Right ventricle myocardium inferior (tissue), 1 donor: Measurements from ENCODE around the gene TTC31. TPM values are rescaled to one million over a fixed set of nuclear protein-coding genes. Genes with fewer than 3 reads are reported as not detected.
"Not testable (repeated sequence)": the region's sequence is repeated elsewhere in the genome, so short reads cannot be mapped to it uniquely, and the experiment has no call there.

Experiments
- ATAC-seq: fragments of 200-7000 bp; cut with Tn5 transposase; one replicate; pipeline ENCODE4 v1.9.1; 2020; ENCODE audit warnings: mild to moderate bottlenecking, moderate library complexity
- DNase-seq: peaks from one replicate; pipeline ENCODE4 v3.0.0; 2021; ENCODE audit errors: missing footprints
- intact Hi-C: fragments of 100-400 bp; cut with DNase I; formaldehyde crosslinking; loops from one replicate; pipeline ENCODE4 v1.11.0; 2022
- long read RNA-seq: library from polyadenylated mRNA; unstranded; transcript quantifications from one replicate; pipeline ENCODE4 v2.0.0, GENCODE V29; 2021
- total RNA-seq: library from RNA; stranded (reverse); fragmentation: NEBNext Ultra II Directional; extraction: Animal tissue kit (Norgen Biotek cat#: 25700); gene quantifications from one replicate; pipeline ENCODE4 v1.2.1, GENCODE V29; 2021
- donor health status: DM: no; HTN: yes; CAD: no; lungs with severe emphysema.

TTC31 gene
- total RNA-seq: 12.2 TPM
- long read RNA-seq, partial matches to known transcripts: 0 of 6 reads
- long read RNA-seq, other reads (novel, unspliced or antisense): 5 of 6 reads

GRCh38 chr2:74482801-74483674 is at the start of gene TTC31, which contains the start of gene CCDC142:
Gene TTC31, plus strand, starts transcription at chr2:74483081. Its CDS starts 15 bp downstream, at chr2:74483096.
Gene CCDC142, minus strand, starts transcription at chr2:74482998. Its CDS starts 161 bp downstream, at chr2:74482837.
- DNase-seq (peak; percentile 97), ATAC-seq (peak; percentile 99)
- intact Hi-C loops: loop anchor here (1.0 to 2.0 kb wide), 3 partner anchors 28 to 104 kb away; partner anchors contain the start of genes AUP1, HTRA2 and INO80B

DNA sequence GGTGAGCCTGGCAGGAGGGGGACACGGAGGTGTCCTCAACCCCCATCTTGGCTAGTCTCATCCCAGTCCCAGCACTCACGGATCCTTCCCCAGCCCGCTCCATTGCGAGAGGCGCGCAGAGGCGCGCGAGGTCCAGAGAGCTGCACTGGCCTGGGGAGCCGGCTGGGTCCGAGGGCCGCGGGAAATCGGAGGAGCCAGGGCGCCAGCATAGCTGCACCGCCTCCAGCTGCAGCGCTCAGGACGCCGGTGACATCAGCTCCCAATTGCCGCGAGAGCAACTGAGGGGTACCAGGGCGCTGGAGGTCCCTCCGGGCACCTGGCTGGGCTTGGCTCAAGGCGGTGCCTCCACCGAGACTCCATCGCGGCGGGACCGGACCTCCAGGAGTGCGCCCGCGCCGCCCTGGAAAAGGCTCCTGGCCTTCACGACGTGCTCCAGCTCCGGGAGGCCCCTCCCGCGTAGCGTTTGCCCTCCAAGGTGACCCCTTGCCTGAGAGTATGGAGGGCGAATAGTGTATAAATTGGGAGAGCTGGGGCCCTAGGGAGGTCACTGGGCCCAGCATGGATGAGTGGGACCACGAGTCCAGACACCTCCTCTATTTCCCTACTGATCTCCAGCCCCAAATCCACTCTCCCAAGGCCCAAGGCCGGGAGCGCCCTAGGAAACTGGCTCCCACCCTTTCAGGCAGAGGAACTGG is 46.6 kb upstream of the TTC31 start:
- intact Hi-C loops: no loop called here
- DNase-seq: no peak
- ATAC-seq: no peak

DNA sequence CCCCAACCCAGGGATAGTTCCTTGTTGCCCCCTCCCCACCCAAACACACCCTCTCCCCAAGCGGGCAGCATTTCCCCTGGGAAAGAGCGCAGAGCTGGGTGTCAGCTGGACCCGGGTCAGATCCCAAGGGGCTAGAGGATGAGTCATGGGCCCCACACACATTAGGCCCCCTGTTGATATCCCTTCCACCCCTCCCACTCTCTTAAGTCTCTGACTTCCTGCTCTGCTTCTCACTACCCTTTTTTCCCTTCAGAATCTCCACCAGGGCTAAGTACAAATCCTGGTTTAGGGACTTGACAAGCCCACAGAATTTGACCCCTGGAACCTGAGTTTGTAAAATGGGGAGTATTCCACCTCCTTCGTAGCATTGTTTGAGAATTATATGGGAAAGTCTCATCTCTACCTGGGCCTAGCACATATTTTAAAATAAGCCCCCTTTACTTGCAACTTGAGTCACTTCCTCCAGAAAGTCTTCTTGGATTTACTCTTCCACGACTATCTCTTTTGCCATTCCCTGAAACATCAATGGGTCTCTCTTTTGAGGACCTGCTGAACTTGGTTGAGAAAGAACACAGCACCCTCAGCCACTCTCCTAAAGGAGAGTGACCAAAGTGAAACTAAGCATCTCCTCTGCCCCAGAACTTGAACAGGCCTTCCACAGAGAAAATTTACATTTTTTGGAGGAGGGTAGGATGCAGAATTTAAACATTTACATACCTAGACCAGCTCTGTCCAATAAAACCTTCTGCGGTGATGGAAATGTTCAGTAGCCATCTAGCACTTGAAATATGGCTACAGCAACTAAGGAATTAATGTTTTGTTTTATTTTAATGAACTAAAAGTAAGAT is 45.8 kb upstream of the TTC31 start:
- intact Hi-C loops: no loop called here
- DNase-seq (no peak), ATAC-seq (no peak)

DNA sequence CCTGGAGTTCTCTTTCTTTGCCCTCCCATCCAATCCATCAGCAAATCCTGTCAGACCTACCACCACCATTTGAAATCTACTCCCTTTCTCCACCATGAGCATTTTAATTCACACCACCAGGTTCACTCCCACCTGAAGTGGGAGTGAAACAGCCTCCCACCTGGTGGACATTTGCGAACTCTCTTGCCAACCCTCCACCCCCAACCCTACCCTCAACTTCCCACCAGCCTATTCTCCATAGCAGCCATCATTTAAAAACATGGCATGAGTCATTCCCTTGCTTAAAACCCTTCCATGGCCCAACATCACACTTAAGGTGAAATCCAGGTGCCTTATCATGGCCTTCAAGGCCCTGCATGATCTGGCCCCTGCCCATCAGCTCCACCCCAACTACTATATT is 44.6 kb upstream of the TTC31 start:
- intact Hi-C loops: no loop called here
- DNase-seq: no peak
- ATAC-seq: no peak

DNA sequence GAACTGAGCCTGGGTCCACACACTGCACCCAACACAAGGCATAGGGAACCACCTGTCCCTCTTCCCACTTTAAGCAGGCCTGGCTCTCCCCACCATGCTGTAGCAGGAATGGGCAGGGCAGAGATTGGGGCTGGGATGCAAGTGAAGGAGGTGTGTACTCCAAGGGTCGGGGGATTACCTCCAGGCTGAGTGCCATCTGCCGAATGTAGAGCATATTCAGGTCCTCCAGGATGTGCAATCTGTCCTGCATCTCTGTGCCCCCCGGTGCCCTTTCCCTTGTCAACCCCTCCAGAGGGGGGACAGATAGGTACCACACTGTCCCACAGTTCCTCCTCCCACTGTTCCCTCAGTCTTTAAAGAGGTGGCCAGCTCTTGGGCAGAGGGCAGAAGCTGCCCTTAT is 43.5 kb upstream of the TTC31 start:
- no peak for ATAC-seq
- intact Hi-C loops: no loop called here
- DNase-seq: no peak

- DNase-seq: peak; percentile 92
- intact Hi-C loops: no loop called here
- ATAC-seq: peak; percentile 70
Observed at GRCh38 chr2:74439803-74440377, 43.0 kb upstream of the TTC31 start.

DNA sequence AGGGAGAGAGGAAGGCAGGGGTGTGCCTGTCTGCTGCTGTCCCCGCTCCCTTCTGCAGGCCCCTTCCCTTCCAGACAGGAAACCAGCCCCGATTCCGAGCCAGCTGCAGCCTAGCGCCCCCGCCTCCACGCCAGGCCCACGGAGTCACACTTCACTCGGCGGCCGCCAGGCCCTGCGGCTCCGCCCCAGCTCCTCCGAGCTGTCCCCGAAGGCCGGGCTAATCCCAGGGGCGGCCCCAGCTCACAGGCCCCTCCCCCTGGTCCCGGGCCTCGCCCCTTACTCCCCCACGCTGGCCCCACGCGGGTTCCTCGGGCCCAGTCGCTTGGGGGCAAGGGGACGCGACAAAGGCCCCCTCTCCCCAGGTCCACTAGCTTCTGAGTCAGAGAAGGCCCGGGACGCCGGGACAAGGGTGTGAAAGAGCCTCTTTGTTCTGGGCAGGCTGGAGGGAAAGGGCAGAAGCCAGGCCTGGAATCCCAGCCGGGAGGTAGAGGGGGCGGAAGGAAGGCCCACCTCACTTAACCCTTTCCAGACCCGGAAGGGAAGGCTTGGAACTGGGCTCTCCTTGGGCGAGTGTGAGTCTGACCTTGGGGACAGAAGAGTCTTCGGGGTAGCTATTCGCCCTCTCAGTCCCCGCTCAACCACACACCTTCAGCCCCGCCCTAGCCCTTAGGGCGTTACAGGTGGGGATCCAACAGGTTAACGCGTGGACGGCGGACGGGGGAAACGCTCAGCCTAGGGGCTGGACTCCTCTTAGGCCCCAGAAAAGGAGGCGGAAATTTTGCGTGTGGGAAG is 42.3 kb upstream of the TTC31 start:
- intact Hi-C loops: no loop called here
- ATAC-seq: peak; percentile 94
- peak; percentile 94 for DNase-seq

DNA sequence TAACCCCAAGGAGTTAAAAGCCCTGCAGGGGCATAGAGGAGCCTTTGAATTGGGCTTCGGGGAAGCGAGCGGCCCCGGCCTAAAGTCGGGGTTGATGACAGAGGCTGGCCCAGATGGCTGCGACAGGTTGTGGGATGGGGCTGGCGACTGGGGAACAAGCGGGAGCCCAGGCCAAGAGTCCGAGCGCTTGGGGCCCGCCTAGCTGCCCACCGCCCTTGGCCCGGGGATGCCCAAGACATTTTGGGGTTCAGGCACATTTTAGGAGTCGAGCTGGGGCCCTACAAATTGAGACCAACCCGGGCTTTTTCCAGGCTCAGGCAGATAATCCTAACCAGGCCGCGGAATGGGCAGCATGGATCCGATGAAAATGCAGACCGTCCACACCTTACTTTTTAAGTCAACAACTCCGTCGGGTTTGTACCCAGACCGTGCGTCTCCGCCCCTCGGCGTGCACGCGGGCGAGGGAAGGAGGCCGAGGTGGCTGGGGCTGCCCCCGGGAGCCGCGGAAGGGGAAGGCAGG is 41.7 kb upstream of the TTC31 start:
- peak; percentile 7 for ATAC-seq
- DNase-seq: no peak
- intact Hi-C loops: no loop called here

- ATAC-seq (peak; percentile 6), DNase-seq (no peak)
- intact Hi-C loops: no loop called here
Observed at GRCh38 chr2:74441690-74442482, 41.0 kb upstream of the TTC31 start, which contains the start of gene RTKN. Gene RTKN, minus strand, starts transcription at chr2:74441937. Its CDS starts 121 bp downstream, at chr2:74441816.

DNA sequence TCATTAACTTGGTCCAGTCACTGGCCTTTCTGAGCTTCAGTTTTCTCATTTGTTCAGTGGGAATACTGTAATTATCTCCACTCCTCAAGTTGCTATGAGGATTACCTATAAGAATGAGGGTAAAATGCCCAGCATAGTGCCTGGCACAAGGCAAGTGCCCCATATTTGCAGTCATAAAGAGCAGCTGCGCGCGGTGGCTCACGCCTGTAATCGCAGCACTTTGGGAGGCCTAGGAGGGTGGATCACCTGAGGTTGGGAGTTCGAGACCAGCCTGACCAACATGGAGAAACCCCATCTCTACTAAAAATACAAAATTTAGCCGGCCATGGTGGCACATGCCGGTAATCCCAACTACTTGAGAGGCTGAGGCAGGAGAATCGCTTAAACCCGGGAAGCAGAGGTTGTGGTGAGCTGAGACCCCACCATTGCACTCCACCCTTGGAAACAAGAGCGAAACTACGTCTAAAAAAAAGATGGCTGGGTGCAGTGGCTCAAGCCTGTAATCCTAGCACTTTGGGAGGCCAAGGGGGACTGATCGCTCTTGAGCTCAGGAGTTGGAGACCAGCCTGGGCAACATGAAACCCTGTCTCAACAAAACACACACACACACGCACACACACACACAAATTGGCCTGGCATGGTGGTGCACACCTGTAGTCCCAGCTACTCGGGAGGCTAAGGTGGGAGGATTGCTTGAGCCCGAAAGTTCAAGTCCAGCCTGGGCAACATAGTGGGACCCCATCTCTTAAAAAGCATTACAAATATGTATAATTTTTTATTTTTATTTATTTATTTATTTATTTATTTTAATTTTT is 40.2 kb upstream of the TTC31 start:
- ATAC-seq, intact Hi-C loops, DNase-seq: not testable (repeated sequence)

- intact Hi-C loops: no loop called here
- DNase-seq (no peak), ATAC-seq (no peak)
Observed at GRCh38 chr2:74444498-74445318, 38.2 kb upstream of the TTC31 start.

- DNase-seq: no peak
- no peak for ATAC-seq
- intact Hi-C loops: no loop called here
Observed at GRCh38 chr2:74447230-74447999, 35.5 kb upstream of the TTC31 start.

- DNase-seq (no peak), ATAC-seq (no peak)
- intact Hi-C loops: no loop called here
Observed at GRCh38 chr2:74448771-74449170, 34.1 kb upstream of the TTC31 start.

DNA sequence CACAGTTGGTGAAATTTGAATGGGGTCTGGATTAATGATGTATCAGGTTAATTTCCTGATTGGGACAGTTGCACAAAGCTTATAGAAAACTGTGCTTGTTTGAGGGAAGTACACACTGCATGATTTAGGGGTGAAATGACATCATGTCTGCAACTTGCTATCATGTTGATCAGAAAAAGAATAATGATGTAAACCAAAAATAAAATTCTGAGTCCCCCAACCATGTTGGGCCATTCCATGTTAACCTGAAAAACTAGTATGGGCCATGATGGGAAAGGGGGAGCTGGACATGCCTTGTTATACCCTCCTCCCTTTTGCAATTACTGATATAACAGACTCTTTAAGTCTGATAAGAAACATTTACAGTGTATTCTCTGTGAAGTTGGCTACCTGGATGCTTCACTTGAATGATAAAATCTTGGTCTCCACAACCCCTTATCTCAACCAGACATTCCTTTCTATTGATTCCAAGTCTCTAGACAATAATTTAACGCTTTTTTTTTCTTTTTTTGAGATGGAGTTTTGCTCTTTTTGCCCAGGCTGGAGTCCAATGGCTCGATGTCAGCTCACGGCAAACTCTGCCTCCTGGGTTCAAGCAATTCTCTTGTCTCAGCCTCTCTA is 32.2 kb upstream of the TTC31 start:
- ATAC-seq (no peak), DNase-seq (no peak)
- intact Hi-C loops: no loop called here
